ENCODE measurements around the gene SAMD11. TPM values are rescaled to one million over a fixed set of nuclear protein-coding genes. Genes with fewer than 3 reads are reported as not detected.

The SAMD11 gene
- total RNA-seq, 1 experiment from 2014 or later, result 2.3 TPM

DNA sequence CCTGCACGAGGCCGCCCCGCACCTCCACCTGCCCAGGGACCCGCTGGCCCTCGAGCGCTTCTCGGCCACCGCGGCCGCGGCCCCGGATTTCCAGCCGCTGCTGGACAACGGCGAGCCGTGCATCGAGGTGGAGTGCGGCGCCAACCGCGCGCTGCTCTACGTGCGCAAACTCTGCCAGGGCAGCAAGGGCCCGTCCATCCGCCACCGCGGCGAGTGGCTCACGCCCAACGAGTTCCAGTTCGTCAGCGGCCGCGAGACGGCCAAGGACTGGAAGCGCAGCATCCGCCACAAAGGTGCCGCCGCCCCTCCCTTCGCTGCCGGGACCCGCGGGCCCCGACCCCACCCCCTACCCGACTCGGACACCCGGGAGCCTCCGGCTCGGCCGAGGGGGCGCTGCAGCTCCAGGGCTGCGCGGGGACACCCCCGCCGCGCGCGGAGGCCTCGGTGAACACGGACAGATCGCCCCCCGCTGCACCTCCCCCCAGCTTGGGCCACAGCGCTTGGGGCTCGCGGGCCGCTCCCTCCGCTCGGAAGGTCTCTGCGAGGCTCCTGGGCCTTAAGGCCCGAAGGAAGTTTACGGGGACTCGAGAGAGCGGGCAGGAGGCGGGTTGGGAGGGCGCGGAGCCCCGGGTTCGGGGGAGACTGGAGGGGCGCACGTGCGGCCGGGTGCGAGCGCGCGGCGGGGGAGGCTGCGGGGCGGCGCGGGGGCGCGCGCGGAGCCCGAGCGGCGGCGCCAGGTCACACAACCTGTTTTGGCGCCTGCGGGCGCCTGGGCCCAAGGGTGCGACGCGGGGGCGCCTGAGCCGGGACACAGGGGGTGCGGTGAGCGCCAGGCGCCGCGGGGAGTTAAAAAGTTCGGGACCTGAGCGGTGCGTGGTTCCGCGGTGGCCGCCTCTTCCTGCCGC is 1.2 kb downstream of the SAMD11 start:
- Mint-ChIP-seq H3K9me3 (no peaks in the 10 kb centered on the region), H3K27me3 (ENCODE audit: low read depth) (peaks cover 91% of the 10 kb centered on the region), H3K27ac (no peak overlapping the region), H3K4me3 (peak overlapping the region; percentile 57), H3K4me1 (peaks cover 20% of the 10 kb centered on the region), H3K36me3 (no peaks in the 10 kb centered on the region)
- peak; percentile 6 for ATAC-seq
- POLR2A ChIA-PET, result no interaction called here
- CTCF ChIA-PET, result interaction anchor here (1.6 to 2.5 kb wide), 2 partner anchors 13 to 16 kb away, joined by 4 to 6 read pairs; no protein-coding TSS in a partner anchor
- peak; percentile 63 for DNase-seq (ENCODE audit: low spot score)
- TF ChIP-seq, protein P1, sequence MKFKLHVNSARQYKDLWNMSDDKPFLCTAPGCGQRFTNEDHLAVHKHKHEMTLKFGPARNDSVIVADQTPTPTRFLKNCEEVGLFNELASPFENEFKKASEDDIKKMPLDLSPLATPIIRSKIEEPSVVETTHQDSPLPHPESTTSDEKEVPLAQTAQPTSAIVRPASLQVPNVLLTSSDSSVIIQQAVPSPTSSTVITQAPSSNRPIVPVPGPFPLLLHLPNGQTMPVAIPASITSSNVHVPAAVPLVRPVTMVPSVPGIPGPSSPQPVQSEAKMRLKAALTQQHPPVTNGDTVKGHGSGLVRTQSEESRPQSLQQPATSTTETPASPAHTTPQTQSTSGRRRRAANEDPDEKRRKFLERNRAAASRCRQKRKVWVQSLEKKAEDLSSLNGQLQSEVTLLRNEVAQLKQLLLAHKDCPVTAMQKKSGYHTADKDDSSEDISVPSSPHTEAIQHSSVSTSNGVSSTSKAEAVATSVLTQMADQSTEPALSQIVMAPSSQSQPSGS (CRISPR knock-in tag; IDR thresholded peaks at IDR 0.05; ENCODE audit: borderline replicate concordance, low read depth), result no peak
- TF ChIP-seq ZNF138 (CRISPR knock-in tag; conservative IDR thresholded peaks at IDR 0.05) (no peak), MYBL2 (CRISPR knock-in tag; IDR thresholded peaks at IDR 0.05) (no peak), IRF2 (CRISPR knock-in tag; IDR thresholded peaks at IDR 0.05; ENCODE audit: borderline replicate concordance, low read depth) (no peak), KAT7 (CRISPR knock-in tag; IDR thresholded peaks at IDR 0.05; ENCODE audit: borderline replicate concordance) (0 out of 2 replicates have a peak, but pooled peaks have one; percentile 47), CREB1 (CRISPR knock-in tag; IDR thresholded peaks at IDR 0.05) (no peak), NFATC4 (CRISPR knock-in tag; IDR thresholded peaks at IDR 0.05) (no peak)
- TF ChIP-seq, protein P2, sequence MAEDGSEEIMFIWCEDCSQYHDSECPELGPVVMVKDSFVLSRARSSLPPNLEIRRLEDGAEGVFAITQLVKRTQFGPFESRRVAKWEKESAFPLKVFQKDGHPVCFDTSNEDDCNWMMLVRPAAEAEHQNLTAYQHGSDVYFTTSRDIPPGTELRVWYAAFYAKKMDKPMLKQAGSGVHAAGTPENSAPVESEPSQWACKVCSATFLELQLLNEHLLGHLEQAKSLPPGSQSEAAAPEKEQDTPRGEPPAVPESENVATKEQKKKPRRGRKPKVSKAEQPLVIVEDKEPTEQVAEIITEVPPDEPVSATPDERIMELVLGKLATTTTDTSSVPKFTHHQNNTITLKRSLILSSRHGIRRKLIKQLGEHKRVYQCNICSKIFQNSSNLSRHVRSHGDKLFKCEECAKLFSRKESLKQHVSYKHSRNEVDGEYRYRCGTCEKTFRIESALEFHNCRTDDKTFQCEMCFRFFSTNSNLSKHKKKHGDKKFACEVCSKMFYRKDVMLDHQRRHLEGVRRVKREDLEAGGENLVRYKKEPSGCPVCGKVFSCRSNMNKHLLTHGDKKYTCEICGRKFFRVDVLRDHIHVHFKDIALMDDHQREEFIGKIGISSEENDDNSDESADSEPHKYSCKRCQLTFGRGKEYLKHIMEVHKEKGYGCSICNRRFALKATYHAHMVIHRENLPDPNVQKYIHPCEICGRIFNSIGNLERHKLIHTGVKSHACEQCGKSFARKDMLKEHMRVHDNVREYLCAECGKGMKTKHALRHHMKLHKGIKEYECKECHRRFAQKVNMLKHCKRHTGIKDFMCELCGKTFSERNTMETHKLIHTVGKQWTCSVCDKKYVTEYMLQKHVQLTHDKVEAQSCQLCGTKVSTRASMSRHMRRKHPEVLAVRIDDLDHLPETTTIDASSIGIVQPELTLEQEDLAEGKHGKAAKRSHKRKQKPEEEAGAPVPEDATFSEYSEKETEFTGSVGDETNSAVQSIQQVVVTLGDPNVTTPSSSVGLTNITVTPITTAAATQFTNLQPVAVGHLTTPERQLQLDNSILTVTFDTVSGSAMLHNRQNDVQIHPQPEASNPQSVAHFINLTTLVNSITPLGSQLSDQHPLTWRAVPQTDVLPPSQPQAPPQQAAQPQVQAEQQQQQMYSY (CRISPR knock-in tag; IDR thresholded peaks at IDR 0.05), result no peak
- TF ChIP-seq, protein P3, sequence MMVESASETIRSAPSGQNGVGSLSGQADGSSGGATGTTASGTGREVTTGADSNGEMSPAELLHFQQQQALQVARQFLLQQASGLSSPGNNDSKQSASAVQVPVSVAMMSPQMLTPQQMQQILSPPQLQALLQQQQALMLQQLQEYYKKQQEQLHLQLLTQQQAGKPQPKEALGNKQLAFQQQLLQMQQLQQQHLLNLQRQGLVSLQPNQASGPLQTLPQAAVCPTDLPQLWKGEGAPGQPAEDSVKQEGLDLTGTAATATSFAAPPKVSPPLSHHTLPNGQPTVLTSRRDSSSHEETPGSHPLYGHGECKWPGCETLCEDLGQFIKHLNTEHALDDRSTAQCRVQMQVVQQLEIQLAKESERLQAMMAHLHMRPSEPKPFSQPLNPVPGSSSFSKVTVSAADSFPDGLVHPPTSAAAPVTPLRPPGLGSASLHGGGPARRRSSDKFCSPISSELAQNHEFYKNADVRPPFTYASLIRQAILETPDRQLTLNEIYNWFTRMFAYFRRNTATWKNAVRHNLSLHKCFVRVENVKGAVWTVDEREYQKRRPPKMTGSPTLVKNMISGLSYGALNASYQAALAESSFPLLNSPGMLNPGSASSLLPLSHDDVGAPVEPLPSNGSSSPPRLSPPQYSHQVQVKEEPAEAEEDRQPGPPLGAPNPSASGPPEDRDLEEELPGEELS (CRISPR knock-in tag; IDR thresholded peaks at IDR 0.05), result 0 out of 2 replicates have a peak, but pooled peaks have one; percentile 24
- TF ChIP-seq, protein P4, sequence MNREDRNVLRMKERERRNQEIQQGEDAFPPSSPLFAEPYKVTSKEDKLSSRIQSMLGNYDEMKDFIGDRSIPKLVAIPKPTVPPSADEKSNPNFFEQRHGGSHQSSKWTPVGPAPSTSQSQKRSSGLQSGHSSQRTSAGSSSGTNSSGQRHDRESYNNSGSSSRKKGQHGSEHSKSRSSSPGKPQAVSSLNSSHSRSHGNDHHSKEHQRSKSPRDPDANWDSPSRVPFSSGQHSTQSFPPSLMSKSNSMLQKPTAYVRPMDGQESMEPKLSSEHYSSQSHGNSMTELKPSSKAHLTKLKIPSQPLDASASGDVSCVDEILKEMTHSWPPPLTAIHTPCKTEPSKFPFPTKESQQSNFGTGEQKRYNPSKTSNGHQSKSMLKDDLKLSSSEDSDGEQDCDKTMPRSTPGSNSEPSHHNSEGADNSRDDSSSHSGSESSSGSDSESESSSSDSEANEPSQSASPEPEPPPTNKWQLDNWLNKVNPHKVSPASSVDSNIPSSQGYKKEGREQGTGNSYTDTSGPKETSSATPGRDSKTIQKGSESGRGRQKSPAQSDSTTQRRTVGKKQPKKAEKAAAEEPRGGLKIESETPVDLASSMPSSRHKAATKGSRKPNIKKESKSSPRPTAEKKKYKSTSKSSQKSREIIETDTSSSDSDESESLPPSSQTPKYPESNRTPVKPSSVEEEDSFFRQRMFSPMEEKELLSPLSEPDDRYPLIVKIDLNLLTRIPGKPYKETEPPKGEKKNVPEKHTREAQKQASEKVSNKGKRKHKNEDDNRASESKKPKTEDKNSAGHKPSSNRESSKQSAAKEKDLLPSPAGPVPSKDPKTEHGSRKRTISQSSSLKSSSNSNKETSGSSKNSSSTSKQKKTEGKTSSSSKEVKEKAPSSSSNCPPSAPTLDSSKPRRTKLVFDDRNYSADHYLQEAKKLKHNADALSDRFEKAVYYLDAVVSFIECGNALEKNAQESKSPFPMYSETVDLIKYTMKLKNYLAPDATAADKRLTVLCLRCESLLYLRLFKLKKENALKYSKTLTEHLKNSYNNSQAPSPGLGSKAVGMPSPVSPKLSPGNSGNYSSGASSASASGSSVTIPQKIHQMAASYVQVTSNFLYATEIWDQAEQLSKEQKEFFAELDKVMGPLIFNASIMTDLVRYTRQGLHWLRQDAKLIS (CRISPR knock-in tag; IDR thresholded peaks at IDR 0.05; ENCODE audit: borderline replicate concordance), result no peak
